ENCODE measurements around the gene GALR3. TPM values are rescaled to one million over a fixed set of nuclear protein-coding genes. Genes with fewer than 3 reads are reported as not detected.
A peak's percentile ranks its signal among the peaks of the same experiment; 100 is the strongest.

The GALR3 gene
- total RNA-seq, 4 donors from 2014 or later = not detected

DNA sequence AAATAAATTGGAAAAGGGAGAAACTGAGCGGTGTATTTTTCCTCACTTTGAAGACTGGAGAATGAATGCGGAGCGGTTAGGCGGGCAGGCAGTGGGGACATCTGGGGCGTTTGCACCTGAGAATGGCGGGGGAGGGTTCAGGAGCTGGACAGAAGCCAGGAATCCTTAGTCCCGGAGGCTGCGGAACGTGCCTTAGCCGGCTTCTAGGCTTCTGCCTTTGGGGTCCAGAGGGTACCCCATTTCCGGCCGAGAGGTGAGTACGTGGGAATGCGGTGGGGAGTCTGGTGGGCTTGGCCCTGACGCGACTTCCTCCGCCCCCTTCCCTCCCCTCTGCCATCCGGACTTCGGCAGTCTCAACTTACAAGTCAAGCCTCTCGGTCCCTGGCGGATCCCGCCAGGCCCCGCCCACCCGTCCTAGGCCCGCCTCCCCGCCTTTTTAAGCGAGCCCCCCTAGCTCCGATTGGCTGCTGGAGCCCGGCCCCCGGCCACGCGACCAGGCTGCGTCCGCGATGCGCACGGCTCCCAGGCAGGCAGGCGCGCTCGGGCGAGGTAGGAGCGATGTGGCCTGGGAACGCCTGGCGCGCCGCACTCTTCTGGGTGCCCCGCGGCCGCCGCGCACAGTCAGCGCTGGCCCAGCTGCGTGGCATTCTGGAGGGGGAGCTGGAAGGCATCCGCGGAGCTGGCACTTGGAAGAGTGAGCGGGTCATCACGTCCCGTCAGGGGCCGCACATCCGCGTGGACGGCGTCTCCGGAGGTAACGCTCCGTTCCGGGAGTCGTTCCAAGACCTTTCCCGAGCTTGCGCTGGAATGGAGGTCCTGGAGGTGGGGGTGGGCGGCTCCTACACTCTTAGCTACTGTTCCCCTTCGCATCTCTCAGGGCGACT, 15.5 kb upstream of the GALR3 start, which contains the start of gene GCAT:
TSS of gene GCAT (plus strand) at position 525 of the 884 bp plus-strand sequence. CDS start at position 559, 34 bp downstream.
- Histone ChIP-seq H3K27me3 (no peaks in the 10 kb centered on the region), H3K27ac (peak within 1 kb of the TSS; percentile 91 to 95 (median 94)), H3K36me3 (no peaks in the 10 kb centered on the region), H3K9me3 (no peaks in the 10 kb centered on the region), H3K4me3 (peak within 1 kb of the TSS; percentile 76 to 87 (median 82)), H3K4me1 (peaks cover 16 to 17% of the 10 kb centered on the region in 2 donors)
- in situ Hi-C loops (cut with MboI; ENCODE audit: low sequenced_read_pairs in 4 of 4) (loop anchor here in 1 of 4 donors (25.0 kb wide), 1 partner anchor 155 kb away; the partner anchor contains the start of genes C22orf23 and POLR2F), intact Hi-C loops (cut with DNase I; ENCODE audit: low total_unique reads) (loop anchor here (1.0 to 5.0 kb wide), 2 partner anchors 37 to 130 kb away; partner anchors contain the start of genes ANKRD54 and LGALS1)
- TF ChIP-seq, protein P1, sequence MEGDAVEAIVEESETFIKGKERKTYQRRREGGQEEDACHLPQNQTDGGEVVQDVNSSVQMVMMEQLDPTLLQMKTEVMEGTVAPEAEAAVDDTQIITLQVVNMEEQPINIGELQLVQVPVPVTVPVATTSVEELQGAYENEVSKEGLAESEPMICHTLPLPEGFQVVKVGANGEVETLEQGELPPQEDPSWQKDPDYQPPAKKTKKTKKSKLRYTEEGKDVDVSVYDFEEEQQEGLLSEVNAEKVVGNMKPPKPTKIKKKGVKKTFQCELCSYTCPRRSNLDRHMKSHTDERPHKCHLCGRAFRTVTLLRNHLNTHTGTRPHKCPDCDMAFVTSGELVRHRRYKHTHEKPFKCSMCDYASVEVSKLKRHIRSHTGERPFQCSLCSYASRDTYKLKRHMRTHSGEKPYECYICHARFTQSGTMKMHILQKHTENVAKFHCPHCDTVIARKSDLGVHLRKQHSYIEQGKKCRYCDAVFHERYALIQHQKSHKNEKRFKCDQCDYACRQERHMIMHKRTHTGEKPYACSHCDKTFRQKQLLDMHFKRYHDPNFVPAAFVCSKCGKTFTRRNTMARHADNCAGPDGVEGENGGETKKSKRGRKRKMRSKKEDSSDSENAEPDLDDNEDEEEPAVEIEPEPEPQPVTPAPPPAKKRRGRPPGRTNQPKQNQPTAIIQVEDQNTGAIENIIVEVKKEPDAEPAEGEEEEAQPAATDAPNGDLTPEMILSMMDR (IDR thresholded peaks at IDR 0.05 in 4 of 5, conservative IDR thresholded peaks at IDR 0.05 in 1 of 5) = no peak
- peak; percentile 68 to 78 for TF ChIP-seq POLR2A (IDR thresholded peaks at IDR 0.05)
- ATAC-seq = peak; percentile 79 to 83
- peak; percentile 95 to 97 for DNase-seq

DNA sequence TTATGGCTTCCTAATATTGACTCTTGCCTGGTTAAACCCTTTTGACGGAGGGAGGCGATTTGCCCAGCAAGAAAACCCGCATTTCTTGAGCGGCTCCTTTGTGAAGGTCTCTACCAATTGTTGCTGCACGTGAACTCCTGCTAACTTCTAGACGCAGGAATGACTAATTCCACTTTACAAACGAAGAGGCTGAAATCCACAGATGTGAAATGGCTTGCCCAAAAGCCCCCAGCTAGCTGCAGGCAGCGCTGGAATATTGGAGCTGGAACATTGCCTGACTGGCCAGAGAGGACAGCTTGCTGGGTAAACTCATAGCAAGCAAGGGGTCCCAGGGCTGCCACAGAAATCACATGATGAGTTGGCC, 14.9 kb upstream of the GALR3 start:
- Histone ChIP-seq H3K9me3 (no peaks in the 10 kb centered on the region), H3K4me1 (peaks cover 10 to 17% of the 10 kb centered on the region in 2 donors), H3K27ac (peak overlapping the region; percentile 91 to 95 (median 94)), H3K36me3 (no peaks in the 10 kb centered on the region), H3K27me3 (no peaks in the 10 kb centered on the region), H3K4me3 (peak overlapping the region; percentile 76 to 87 (median 82))
- ATAC-seq = no peak
- intact Hi-C loops (cut with DNase I; ENCODE audit: low total_unique reads) (loop anchor here (5.0 kb wide), 1 partner anchor 131 kb away; the partner anchor contains the start of gene LGALS1), in situ Hi-C loops (cut with MboI; ENCODE audit: low sequenced_read_pairs in 4 of 4) (loop anchor here in 1 of 4 donors (25.0 kb wide), 1 partner anchor 154 kb away; the partner anchor contains the start of genes C22orf23 and POLR2F)
- DNase-seq = no peak
- TF ChIP-seq POLR2A (IDR thresholded peaks at IDR 0.05) = no peak
- TF ChIP-seq, protein P1 (IDR thresholded peaks at IDR 0.05 in 4 of 5, conservative IDR thresholded peaks at IDR 0.05 in 1 of 5) = no peak

DNA sequence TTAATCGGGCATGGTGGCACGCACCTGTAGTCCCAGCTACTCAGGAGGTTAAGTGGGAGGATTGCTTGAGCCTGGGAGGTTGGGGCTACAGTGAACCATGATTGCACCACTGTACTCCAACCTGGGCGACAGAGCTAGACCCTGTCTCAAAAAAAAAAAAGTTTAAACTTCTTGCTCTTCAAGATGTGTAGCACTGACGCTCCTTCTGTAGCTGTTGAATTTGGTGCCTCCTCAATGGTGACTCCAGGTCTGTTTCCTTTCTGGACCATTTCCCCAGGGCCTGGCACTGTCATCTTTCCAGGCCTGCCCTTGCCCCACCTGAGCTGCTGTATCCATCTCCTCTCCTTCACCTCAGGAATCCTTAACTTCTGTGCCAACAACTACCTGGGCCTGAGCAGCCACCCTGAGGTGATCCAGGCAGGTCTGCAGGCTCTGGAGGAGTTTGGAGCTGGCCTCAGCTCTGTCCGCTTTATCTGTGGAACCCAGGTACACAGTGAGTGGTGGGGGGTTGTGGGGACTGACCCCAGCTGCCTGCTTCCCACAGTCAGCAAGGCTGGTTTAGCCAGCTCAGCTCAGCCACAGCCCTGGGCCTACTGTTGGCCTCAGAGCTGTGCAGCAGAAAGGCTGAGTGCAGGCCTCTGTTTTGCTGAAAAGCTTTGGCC, 13.4 kb upstream of the GALR3 start:
- no peak for DNase-seq
- ATAC-seq = no peak
- intact Hi-C loops (cut with DNase I; ENCODE audit: low total_unique reads) = loop anchor here (5.0 kb wide), 1 partner anchor 133 kb away; the partner anchor contains the start of gene LGALS1
- H3K4me3 ChIP-seq = no peak overlapping the region
- no peak overlapping the region for H3K27ac ChIP-seq
- H3K27me3 ChIP-seq = no peaks in the 10 kb centered on the region
- no peaks in the 10 kb centered on the region for H3K9me3 ChIP-seq
- peaks cover 10 to 17% of the 10 kb centered on the region in 2 donors for H3K4me1 ChIP-seq
- no peak for TF ChIP-seq POLR2A (IDR thresholded peaks at IDR 0.05)
- TF ChIP-seq, protein P1 (IDR thresholded peaks at IDR 0.05 in 4 of 5, conservative IDR thresholded peaks at IDR 0.05 in 1 of 5) = no peak
- no peaks in the 10 kb centered on the region for H3K36me3 ChIP-seq
- in situ Hi-C loops (cut with MboI; ENCODE audit: low sequenced_read_pairs in 4 of 4) = loop anchor here in 2 of 4 donors (10.0 to 25.0 kb wide), 2 partner anchors 145 to 152 kb away; partner anchors contain the start of genes C22orf23 (in 2 of the 2) and POLR2F (in 2 of the 2)

DNA sequence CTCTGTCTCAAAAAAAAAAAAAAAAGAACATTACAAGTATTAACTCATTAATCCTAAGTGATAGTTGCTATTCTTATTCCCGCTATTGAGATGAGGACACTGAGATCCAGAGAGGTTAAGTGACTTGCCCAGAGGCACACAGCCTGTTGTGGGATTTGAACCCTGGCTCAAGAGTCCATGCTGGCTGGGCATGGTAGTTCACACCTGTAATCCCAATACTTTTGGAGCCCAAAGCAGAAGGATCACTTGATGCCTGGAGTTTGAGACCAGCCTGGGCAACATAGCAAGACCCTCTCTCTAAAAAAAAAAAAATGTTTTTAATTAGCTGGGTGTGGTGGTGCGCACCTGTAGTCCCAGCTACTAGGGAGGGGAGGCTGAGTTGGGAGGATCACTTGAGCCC, 11.3 kb upstream of the GALR3 start:
- Histone ChIP-seq H3K27ac (no peak overlapping the region), H3K36me3 (no peaks in the 10 kb centered on the region), H3K4me3 (no peak overlapping the region), H3K4me1 (peaks cover 7 to 10% of the 10 kb centered on the region in 2 donors), H3K9me3 (no peaks in the 10 kb centered on the region), H3K27me3 (no peaks in the 10 kb centered on the region)
- ATAC-seq (no peak), DNase-seq (no peak)
- TF ChIP-seq, protein P1 (IDR thresholded peaks at IDR 0.05 in 4 of 5, conservative IDR thresholded peaks at IDR 0.05 in 1 of 5) = no peak
- TF ChIP-seq POLR2A (IDR thresholded peaks at IDR 0.05) = no peak
- intact Hi-C loops (cut with DNase I; ENCODE audit: low total_unique reads) = no loop called here
- in situ Hi-C loops (cut with MboI; ENCODE audit: low sequenced_read_pairs in 4 of 4) = loop anchor here in 2 of 4 donors (10.0 to 25.0 kb wide), 2 partner anchors 143 to 150 kb away; partner anchors contain the start of genes C22orf23 (in 2 of the 2) and POLR2F (in 2 of the 2)

Measured in gastrocnemius medialis (tissue), 4 donors.